ENCODE results near the gene HLX. TPM values are rescaled to one million over a fixed set of nuclear protein-coding genes. Genes with fewer than 3 reads are reported as not detected.

The HLX gene
- total RNA-seq, 1 donor from 2014 or later, result 8.1 TPM

GRCh38 chr1:220893701-220894024 is 14.4 kb downstream of the HLX start:
- no peak for DNase-seq (ENCODE audit: low spot score)
- intact Hi-C loops (cut with DNase I), result no loop called here

GRCh38 chr1:220894025-220894923 is 15.0 kb downstream of the HLX start:
- intact Hi-C loops (cut with DNase I), result no loop called here
- DNase-seq (ENCODE audit: low spot score), result no peak

GRCh38 chr1:220894924-220895256 is 15.6 kb downstream of the HLX start:
- DNase-seq (ENCODE audit: low spot score), result no peak
- intact Hi-C loops (cut with DNase I), result no loop called here

- intact Hi-C loops (cut with DNase I), result no loop called here
- DNase-seq (ENCODE audit: low spot score), result no peak
These were observed 16.2 kb downstream of the HLX start for GRCh38 chr1:220895412-220895946.

GRCh38 chr1:220896092-220896491 is 16.8 kb downstream of the HLX start:
- DNase-seq (ENCODE audit: low spot score), result no peak
- intact Hi-C loops (cut with DNase I), result no loop called here

GRCh38 chr1:220900842-220901241 is 21.6 kb downstream of the HLX start:
- DNase-seq (ENCODE audit: low spot score), result no peak
- intact Hi-C loops (cut with DNase I), result no loop called here

GRCh38 chr1:220901881-220902280 is 22.6 kb downstream of the HLX start:
- DNase-seq (ENCODE audit: low spot score), result no peak
- intact Hi-C loops (cut with DNase I), result no loop called here

GRCh38 chr1:220902916-220903315 is 23.7 kb downstream of the HLX start:
- DNase-seq (ENCODE audit: low spot score), result no peak
- intact Hi-C loops (cut with DNase I), result no loop called here

GRCh38 chr1:220904876-220905275 is 25.6 kb downstream of the HLX start:
- intact Hi-C loops (cut with DNase I), result no loop called here
- no peak for DNase-seq (ENCODE audit: low spot score)

- intact Hi-C loops (cut with DNase I), result no loop called here
- no peak for DNase-seq (ENCODE audit: low spot score)
These were observed 26.7 kb downstream of the HLX start for GRCh38 chr1:220905650-220906560.

GRCh38 chr1:220906561-220907334 is 27.5 kb downstream of the HLX start:
- no peak for DNase-seq (ENCODE audit: low spot score)
- intact Hi-C loops (cut with DNase I), result no loop called here

GRCh38 chr1:220908757-220909156 is 29.5 kb downstream of the HLX start:
- DNase-seq (ENCODE audit: low spot score), result no peak
- intact Hi-C loops (cut with DNase I), result loop anchor here (2.0 kb wide), 2 partner anchors 268 to 294 kb away; no protein-coding TSS in a partner anchor

- intact Hi-C loops (cut with DNase I), result no loop called here
- DNase-seq (ENCODE audit: low spot score), result no peak
These were observed 30.8 kb downstream of the HLX start for GRCh38 chr1:220910021-220910420.

GRCh38 chr1:220914283-220915116 is 35.3 kb downstream of the HLX start:
- no peak for DNase-seq (ENCODE audit: low spot score)
- intact Hi-C loops (cut with DNase I), result no loop called here

- intact Hi-C loops (cut with DNase I), result no loop called here
- no peak for DNase-seq (ENCODE audit: low spot score)
These were observed 35.8 kb downstream of the HLX start for GRCh38 chr1:220915117-220915440.

- DNase-seq (ENCODE audit: low spot score), result no peak
- intact Hi-C loops (cut with DNase I), result no loop called here
These were observed 36.7 kb downstream of the HLX start for GRCh38 chr1:220915954-220916353.

- no peak for DNase-seq (ENCODE audit: low spot score)
- intact Hi-C loops (cut with DNase I), result no loop called here
These were observed 37.9 kb downstream of the HLX start for GRCh38 chr1:220917101-220917500.

- DNase-seq (ENCODE audit: low spot score), result no peak
- intact Hi-C loops (cut with DNase I), result no loop called here
These were observed 38.4 kb downstream of the HLX start for GRCh38 chr1:220917535-220918209.

Measured in cardiac septum (tissue), 1 donor.